HG03469 (cell line): ENCODE results near the gene PRSS53.
A peak's percentile ranks its signal among the peaks of the same experiment; 100 is the strongest.

Source experiments
- ATAC-seq: cut with Tn5 transposase; IDR thresholded peaks from one replicate; pipeline ENCODE4 v1.9.1; 2021; ENCODE audit warnings: mild to moderate bottlenecking, moderate library complexity, moderate number of reproducible peaks; ENCODE audit not compliant: unreplicated experiment

The PRSS53 gene

GRCh38 chr16:31055613-31056012, 33.1 kb downstream of the PRSS53 start:
- no peak for ATAC-seq

DNA sequence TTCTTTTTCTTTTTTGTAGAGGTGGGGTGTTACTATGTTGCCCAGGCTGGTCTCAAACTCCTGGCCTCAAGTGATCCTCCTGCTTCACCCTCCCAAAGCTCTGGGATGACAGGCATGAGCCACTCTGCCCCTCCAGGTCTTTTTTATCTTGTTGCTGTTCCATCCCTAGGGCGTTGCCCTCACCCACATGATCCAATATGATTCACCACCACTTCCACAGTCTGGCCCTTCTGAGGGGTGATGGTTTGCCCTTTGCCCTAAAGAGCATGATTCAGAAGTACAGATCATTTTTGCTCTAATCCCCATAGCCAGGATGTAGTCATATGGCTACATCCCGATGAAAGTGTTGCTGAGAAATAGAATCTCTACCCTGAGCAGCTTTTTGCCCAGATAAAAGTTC, 36.6 kb downstream of the PRSS53 start:
- no peak for ATAC-seq

GRCh38 chr16:31050280-31051030, 38.3 kb downstream of the PRSS53 start:
- ATAC-seq: no peak

- no peak for ATAC-seq
These were observed 44.8 kb downstream of the PRSS53 start for GRCh38 chr16:31043898-31044481.

DNA sequence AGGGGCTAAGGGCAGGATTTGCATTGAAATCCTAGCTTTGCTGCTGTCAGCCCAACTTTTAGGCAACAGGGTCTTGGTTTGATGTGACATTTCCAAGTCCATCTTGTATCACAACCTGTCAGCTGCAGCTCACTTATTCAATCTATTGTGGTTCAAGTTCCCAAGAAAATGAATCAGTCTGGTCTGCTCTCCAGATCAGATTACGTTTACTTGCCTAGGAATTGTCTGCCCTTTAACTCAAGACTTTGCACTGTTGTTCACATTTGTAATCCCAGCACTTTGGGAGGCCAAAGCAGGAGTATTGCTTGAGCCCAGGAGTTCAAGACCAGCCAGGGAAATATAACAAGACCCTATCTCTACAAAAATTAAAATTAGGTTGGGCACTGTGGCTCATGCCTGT, 45.4 kb downstream of the PRSS53 start:
- ATAC-seq: no peak

DNA sequence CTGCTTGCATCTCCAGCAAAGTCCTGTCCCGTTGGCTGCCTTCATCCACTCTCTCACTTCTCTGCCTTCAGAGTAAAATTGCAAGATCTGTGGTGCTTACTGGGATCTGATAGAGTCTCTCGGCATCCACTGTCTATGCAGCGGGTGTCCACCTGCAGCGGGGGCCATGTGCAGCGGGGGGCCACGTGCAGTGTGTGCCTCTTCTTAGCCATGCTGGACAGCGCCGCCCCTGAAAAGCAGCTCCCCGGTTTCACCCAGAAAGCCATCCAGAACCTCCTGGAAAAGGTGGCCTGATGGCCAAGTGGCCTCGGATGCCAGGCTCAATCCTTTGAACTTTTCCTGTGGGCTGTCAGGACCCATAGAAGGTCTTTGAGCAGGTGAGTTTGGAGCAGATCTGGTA, 45.9 kb downstream of the PRSS53 start:
- ATAC-seq: no peak

DNA sequence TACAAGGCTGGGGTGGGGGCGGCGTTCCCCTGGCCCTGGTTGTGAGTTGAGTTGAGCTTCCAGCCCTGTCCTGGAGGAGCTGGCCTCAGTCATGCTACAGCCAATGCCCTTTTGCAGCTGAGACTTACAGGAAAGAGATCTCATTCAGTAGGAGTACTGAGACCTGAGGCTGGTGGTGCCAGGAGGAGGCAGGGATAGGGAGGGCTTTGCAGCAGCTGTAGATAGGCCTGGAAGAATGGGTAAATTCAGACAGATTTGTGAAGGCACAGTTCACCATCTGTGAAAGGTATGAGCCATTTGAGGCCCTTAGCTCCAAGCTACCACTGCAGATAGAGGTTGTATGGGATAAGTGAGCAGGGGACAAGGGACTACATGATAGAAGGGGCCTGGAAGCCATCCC, 49.8 kb downstream of the PRSS53 start:
- no peak for ATAC-seq

DNA sequence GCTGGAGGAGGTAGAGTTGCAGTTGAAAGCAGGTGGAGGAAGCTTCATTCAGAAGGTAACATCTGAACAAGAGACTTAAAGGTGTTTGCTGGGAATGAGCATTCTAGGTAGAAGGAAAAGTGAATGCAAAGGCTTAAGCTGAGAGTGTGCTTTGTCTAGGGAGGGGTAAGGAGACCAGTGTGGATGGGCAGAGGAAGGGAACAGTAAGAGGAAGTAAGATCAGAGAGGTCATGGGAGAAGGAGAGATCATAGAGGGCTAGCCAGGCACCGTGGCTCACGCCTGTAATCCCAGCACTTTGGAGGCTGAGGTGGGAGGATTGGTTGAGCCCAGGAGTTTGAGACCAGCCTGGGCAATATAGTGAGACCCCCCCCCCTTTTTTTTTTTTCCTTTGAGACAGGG, 52.1 kb downstream of the PRSS53 start:
- ATAC-seq: no peak

- ATAC-seq: peak; percentile 31
These were observed 54.8 kb downstream of the PRSS53 start for GRCh38 chr16:31033709-31034492.
